Middle frontal gyrus (tissue), 1 donor: ENCODE measurements around the gene KIAA1755.
"Not testable (repeated sequence)": the region's sequence is repeated elsewhere in the genome, so short reads cannot be mapped to it uniquely, and the experiment has no call there.

Experiments
- DNase-seq: peaks from one replicate; pipeline ENCODE4 v3.0.0-alpha.2; 2015; ENCODE audit warnings: low spot score; ENCODE audit errors: extremely low spot score

The KIAA1755 gene

GRCh38 chr20:38291966-38292365, 31.4 kb upstream of the KIAA1755 start:
- no peak for DNase-seq

- DNase-seq: no peak
Measured at GRCh38 chr20:38290829-38291814, 30.6 kb upstream of the KIAA1755 start.

GRCh38 chr20:38286586-38287531, 26.3 kb upstream of the KIAA1755 start:
- peak; percentile 69 for DNase-seq

GRCh38 chr20:38284893-38285444, 24.4 kb upstream of the KIAA1755 start:
- no peak for DNase-seq

- DNase-seq: not testable (repeated sequence)
Measured at GRCh38 chr20:38284066-38284650, 23.6 kb upstream of the KIAA1755 start.

- DNase-seq: no peak
Measured at GRCh38 chr20:38283236-38283635, 22.7 kb upstream of the KIAA1755 start.

GRCh38 chr20:38281176-38281915, 20.8 kb upstream of the KIAA1755 start:
- DNase-seq: not testable (repeated sequence)

- DNase-seq: no peak
Measured at GRCh38 chr20:38278763-38279162, 18.2 kb upstream of the KIAA1755 start.

GRCh38 chr20:38278131-38278530, 17.6 kb upstream of the KIAA1755 start:
- no peak for DNase-seq

- DNase-seq: no peak
Measured at GRCh38 chr20:38277691-38278090, 17.2 kb upstream of the KIAA1755 start.

GRCh38 chr20:38277285-38277684, 16.8 kb upstream of the KIAA1755 start:
- no peak for DNase-seq

GRCh38 chr20:38275815-38276550, 15.4 kb upstream of the KIAA1755 start:
- DNase-seq: no peak

GRCh38 chr20:38272961-38273360, 12.4 kb upstream of the KIAA1755 start:
- no peak for DNase-seq

- DNase-seq: no peak
Measured at GRCh38 chr20:38272398-38272797, 11.9 kb upstream of the KIAA1755 start.

- DNase-seq: no peak
Measured at GRCh38 chr20:38271608-38272120, 11.1 kb upstream of the KIAA1755 start.

GRCh38 chr20:38270869-38271605, 10.5 kb upstream of the KIAA1755 start:
- no peak for DNase-seq

GRCh38 chr20:38269715-38270114, 9.2 kb upstream of the KIAA1755 start:
- no peak for DNase-seq

- no peak for DNase-seq
Measured at GRCh38 chr20:38269040-38269439, 8.5 kb upstream of the KIAA1755 start.
